Activated CD8-positive, alpha-beta memory T cell treated with anti-CD3 and anti-CD28 coated beads for 48 hours (primary cell): ENCODE data around the gene YTHDF1.

Experiments used
- DNase-seq, 3 experiments: peaks; one replicate each; pipeline ENCODE4 v3.0.0-alpha.2; 2020; ENCODE audit warnings: low read depth in 2 of 3, low spot score in 2 of 3

The YTHDF1 gene

GRCh38 chr20:63186528-63187316 lies 29.2 kb downstream of the YTHDF1 start:
- DNase-seq, result no peak

DNA sequence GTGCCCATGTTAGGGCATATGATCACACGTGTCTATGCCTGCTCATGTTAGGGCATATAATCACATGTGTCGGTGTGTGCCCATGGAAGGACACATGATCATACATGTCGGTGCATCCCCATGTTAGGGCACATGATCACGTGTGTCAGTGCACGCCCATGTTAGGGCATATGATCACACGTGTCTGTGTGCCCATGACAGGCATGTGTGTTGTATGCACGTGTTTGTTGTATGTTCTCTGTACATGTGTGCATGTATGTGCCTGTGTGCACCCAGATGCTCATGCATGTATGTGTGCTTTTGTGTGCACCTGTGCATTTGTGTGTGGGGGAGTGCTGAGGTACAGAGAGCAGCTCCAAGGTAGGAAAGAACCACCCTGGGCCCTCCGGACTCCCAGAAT lies 29.8 kb downstream of the YTHDF1 start:
- DNase-seq, result no peak

- no peak for DNase-seq
Observed at GRCh38 chr20:63185215-63185796, 30.6 kb downstream of the YTHDF1 start.

DNA sequence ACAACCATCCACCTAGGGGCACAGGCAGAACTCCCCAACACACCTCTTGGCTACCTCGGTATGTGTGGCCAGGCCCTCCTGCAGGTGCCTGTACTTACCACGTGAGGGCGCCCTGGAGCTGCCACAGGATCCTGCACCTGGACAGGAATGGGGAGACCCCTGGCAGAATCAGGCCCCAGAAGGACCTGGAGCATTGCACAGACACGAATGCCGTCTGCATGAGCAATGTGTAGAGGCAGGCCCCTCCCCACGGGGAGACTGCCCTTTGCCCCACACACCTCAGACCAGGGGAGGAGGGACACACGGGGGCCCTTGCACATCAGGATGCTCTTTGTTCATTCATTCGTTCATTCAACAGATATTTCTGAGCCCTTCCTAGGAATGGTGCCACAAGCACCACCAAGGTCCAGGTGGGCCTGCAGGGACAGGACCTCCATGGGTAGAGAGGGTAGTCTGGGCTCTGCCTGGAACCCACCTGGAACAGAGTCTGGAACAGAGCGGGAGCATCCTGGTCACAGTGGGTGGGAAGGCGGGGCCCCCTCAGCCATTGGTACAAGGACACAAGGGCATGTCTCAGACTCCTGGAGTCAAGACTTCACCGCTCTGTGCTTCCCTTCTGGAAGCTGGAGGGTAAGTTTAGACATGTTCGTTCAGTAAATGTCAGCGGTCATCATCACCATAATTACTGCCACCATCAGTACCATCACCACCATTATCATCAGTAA lies 32.3 kb downstream of the YTHDF1 start:
- peak in 1 of 3 experiments; percentile 47 for DNase-seq

DNA sequence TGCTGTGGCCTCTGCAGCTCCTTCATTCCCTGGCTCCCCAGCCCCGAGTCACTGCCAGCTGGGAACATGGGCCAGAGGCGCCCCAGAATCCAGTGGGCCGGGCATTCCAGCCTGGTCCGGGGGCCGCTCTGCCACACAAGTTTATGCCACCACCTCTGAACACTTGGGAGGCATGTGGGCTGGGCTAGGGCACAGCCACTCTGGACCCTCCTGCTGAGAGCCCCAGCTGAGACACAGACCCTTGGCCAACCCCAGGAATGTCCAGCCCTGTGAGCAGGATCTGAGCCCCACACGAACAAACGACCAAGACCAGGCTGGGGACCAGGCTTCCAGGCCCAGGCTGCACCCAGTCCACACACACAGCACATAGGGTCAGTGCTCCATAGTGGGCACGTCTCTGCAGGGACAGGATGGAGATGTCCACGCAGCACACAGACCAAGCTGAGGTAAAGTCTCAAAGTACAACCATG lies 33.0 kb downstream of the YTHDF1 start:
- DNase-seq, result no peak

DNA sequence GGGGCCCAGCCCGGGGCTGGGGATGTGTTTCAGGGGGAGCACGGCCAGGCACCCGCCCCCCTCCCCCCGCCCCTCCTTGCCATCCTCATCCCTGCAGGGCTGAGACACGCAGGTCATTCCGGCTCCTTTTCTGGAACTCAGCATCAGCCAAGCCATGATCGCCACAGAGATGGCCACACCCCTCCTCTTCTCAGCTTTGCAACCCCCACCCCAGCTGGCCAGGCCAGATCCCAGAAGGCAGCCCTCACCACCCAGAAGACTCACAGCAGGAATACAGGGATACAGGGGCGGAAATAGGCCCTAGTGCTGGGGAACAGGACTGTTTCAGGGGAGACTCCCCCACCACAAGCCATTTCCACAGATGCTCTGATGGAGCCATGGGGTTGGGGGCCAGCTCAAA lies 33.5 kb downstream of the YTHDF1 start:
- no peak for DNase-seq

GRCh38 chr20:63181226-63181625 lies 34.7 kb downstream of the YTHDF1 start:
- no peak for DNase-seq

DNA sequence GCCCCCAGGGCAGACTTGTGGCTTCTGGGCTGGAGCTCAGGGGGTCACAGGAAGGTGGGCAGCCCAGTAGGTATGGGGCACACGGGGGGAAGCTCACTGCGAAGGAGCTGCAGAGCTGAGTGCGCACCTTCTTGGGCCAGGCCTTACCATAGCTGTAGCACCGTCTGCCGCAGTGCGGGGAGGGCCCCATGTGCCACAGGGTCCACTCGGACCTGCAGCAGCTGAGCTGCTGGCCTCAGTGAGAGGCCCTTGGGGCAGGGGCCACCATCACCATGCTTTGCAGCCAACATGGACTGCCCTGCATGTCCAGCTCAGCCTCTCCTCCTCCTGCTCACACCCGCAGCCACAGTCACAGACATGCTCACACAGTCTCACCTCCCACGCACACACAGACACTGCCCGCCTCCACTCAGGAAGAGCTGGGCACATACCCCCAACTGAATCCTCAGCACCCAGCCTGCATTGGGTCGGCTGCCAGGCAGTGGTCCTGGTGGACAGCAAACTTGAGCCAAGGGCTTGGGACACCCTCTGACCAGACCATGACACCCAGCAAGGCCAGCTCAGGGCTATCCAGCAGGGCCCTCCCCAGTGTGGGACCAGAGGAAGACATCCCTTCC lies 35.3 kb downstream of the YTHDF1 start:
- DNase-seq, result no peak

DNA sequence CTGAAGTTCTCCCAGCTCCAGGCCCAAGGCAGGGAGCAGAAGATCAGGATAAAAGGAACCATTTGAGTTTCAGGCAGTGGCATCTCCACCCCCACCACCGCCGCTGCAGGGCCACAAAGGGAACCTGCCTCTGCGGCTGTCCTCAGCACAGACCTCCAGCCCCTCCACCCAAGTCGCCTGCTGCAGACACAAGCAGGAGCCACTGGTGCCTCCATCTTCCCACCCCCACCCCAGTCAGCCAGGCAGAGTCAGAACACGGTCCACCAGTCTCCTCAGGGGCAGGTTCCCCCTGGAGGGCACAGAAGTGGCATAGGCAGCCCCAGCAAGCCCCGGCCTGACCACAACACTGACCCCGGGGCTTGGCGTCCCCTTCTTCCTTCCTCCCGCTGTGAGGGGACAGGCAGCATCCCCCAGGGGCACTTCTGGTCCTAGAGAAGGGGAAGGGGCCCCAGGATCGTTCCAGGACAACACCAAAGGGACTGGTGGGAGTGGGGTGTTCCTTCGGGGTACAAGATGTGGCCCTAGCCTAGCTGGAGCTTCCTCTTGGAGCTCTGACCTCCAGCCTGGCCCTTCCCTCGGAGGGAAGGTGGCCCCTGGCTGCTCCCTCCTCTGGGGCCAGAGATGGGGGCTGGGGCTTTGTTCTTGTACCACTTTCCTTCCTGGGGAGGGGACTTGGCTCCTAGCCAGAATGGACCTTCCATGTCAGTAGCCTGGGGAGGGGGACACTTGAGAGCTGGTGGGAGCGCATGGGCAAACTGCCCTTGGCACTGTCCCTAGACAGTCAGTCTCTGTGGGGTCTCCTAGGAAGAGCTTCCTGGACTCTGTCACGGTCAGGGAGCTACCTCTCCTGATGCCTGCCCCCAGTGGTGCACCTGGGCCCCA lies 36.0 kb downstream of the YTHDF1 start:
- DNase-seq, result no peak

- DNase-seq, result peak in 2 of 3 experiments; percentile 27 to 42
Observed at GRCh38 chr20:63178889-63179686, 36.8 kb downstream of the YTHDF1 start.

- no peak for DNase-seq
Observed at GRCh38 chr20:63178446-63178820, 37.5 kb downstream of the YTHDF1 start.

GRCh38 chr20:63177785-63178445 lies 38.0 kb downstream of the YTHDF1 start:
- no peak for DNase-seq

GRCh38 chr20:63177134-63177784 lies 38.7 kb downstream of the YTHDF1 start:
- DNase-seq, result no peak

- no peak for DNase-seq
Observed at GRCh38 chr20:63176427-63177133, 39.4 kb downstream of the YTHDF1 start.

DNA sequence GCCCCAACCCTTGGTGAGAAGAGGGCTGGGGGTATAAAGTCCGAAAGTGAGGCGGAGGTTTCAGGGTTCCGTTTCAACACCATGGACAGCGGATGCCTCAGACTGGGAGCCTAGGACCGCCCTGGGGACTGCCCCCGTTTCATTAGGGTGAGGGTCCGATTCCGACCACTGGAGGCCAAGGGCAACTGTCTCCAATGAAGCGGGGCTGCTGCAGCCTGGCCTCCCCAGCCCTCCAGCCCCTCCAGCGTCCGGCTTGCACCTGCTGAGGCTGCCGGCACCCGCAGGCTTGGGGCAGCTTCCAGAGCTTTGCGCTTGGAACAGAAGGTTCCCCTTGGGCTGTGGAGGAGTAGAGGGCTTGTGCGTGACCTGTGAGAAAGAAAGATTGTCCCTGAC lies 39.9 kb downstream of the YTHDF1 start:
- DNase-seq, result no peak

DNA sequence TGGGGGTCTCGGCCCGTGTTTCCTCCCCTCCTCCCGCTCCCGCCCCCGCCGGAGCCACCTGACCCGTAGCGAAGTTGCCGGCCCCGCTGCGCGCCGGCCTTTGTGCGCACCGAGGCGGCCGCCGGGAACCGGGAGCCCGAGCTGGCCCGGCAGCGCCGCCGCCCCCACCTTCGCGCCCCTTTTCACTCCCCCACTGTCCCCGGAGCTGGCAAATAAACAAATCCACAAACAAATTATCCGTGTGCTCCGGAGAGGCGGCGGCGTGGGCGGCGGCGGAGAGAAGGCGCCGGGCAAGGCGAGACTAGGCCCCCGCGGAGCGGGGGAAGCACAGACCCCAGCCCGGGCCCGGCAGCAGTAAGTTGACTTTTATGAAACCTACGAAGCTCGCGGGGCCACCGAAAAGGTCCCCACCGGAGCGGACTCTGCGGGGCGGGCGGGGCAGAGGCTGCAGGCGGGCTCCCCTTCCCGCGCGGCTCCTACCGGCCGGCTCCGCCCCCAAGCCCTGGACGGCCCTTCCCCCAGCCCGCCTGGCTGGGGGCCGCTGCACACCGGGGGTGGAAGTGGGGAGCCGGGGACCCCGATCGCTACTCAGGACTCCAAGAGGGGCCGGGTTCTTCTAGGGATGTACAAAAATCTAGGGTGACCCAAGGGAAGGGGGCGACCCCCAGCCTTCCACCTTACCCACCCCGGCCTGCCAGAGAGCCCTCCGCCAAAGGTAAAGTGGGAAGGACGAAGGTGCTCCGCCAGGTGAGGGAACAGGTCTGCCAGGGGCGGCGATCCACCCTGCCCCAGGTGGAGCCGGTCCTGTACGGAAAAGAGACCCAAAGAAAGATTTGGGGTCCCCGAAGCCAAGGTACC lies 40.7 kb downstream of the YTHDF1 start:
- DNase-seq, result no peak

DNA sequence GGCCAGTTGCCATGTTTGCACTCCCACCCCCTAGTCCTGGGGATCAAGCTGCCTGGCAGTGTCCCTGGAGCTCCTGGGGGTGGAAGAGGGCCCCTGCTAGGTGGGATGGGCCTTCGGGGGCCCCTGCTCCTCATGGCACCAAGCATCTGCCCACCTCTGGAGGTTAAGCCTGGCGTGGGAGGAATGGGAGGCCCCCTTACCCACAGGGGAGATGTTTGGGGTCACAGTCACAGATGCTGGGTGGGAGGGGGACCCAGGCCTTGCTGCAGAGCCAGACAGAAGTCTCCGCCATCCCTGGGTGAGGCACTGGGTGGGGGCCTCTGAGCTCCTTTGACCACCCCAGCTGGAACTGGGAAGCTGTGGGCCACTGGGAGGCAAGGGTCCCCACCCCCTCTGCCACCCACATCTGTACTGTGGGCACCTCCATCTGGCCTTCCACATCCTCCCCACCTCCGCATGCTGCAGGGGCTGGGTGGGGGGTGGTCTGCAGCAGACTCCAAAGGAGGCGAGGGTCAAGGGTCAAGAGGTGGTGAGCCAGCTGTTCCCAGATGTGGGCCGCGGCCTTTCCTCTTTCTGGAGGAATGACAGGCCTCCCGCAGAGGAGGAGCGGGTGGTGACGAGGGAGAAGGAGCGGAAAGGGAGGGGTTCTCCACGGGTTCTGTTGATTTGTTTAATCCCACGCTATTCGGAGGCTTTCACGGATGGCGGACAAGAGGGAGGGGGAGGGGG lies 41.5 kb downstream of the YTHDF1 start:
- DNase-seq, result no peak
